Middle frontal gyrus (tissue), 1 donor: ENCODE results near the gene STRBP.
"Not testable (repeated sequence)": the region's sequence is repeated elsewhere in the genome, so short reads cannot be mapped to it uniquely, and the experiment has no call there.

Experiments
- DNase-seq: peaks from one replicate; pipeline ENCODE4 v3.0.0-alpha.2; 2015; ENCODE audit warnings: low spot score; ENCODE audit errors: extremely low spot score

The STRBP gene

GRCh38 chr9:123283048-123283408, 14.6 kb upstream of the STRBP start:
- DNase-seq: no peak

GRCh38 chr9:123282362-123283047, 14.1 kb upstream of the STRBP start:
- no peak for DNase-seq

DNA sequence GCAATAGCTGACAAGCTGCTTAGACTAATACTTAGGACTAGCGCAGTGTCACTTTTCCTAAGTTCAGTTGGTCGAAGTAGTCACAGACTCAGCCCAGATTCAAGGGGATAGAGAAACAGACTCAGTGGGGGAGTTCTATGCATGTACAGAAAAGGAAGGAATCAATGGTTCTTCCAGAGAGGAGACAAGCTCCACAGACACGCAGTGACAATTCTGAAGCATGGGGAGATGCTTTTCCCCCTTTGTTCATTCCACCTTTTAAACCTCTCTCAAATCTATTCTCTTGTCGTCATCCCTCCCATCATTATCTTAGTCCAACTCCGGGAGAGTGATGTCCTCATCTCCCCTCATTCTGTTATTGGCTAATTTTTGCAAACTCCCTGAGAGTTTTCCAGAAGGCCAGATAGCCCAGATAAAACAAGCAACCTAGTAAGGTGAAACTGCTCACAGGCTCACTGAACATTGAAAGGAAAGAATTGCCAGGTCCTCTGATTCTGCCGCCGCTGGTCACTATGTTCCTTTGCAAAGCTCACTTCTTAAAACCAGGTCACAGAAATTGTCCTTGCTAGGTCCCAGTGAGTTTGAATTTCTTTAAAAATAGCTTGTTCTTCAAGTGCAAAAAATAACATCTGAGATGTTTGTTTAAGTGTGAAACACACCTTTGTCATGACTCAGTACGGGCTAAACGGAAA, 13.4 kb upstream of the STRBP start:
- DNase-seq: no peak

DNA sequence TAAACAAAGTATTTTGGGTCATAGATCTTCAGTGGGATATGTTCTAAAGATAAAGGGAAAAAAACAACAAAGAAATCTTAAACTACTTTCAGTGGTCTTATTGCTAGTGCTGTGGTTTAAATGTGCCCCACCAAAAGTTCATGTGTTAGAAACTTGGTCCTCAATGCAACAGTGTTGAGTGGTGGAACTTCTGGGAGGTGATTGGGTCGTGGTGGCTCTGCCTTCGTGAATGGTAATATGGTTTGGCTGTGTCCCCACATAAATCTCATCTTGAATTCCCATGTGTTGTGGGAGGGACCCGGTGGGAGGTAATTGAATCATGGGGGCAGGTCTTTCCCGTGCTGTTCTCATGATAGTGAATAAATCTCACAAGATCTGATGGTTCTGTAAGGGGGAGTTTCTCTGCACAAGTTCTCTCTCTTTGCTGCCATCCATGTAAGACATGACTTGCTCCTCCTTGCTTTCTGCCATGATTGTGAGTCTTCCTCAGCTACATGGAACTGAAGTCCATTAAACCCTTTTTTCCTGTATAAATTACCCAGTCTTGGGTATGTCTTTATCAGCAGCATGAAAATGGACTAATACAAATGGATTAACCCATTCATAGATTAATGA, 10.6 kb upstream of the STRBP start:
- DNase-seq: not testable (repeated sequence)

- DNase-seq: no peak
Observed at GRCh38 chr9:123278361-123278760, 10.0 kb upstream of the STRBP start.

GRCh38 chr9:123276551-123276950, 8.2 kb upstream of the STRBP start:
- no peak for DNase-seq

DNA sequence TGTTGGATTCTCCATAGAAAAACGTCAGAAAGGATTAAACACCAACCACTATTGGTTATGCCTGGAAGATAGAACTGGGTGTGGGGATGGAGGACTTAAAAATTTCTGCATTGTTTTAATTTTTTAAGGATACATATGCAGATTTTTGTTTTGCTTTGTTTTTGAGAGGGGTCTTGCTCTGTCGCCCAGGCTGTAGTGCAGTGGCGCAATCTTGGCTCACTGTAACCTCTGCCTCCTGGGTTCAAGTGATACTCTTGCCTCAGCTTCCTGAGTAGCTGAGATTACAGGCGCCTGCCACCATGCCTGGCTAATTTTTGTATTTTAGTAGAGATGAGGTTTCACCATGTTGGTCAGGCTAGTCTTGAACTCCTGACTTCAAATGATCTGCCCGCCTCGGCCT, 2.7 kb upstream of the STRBP start:
- DNase-seq: not testable (repeated sequence)

GRCh38 chr9:123269281-123269680, 895 bp upstream of the STRBP start:
- no peak for DNase-seq

GRCh38 chr9:123268199-123268464, 254 bp downstream of the STRBP start:
- no peak for DNase-seq

DNA sequence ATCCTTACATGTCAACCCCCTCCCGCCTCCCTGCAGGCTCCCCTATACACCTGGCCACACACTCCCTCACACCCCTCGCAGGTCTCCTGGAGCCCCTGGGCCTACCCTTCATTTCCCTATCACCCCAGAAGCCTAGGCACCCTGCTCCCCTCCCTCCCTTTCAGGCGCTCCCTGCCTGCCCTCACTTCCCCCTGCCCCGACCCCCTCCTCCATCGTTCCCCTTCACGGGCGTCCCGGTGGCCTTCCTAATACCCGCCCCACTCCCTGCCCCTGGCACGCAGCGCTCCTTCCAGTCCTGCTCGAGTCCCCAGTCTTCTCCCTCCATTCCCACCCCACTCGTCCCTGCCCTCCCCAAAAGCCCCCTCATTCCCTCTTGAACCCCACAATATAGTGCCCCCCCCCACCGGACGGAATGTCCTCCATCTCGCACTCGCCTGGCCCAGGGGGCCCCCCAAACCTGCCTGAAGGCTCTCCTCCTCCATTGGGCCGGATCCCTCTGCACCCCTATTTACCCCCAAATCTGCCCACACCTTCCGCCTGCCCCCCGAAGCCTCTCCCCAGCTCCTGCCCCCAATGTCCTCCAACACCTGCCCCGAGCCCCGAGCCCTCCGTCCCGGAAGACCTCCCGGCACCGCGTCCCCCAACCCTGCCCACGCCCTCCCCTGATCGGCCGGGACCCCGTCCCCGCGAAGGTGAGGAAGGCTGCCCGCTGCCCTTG, 746 bp downstream of the STRBP start:
- DNase-seq: no peak

DNA sequence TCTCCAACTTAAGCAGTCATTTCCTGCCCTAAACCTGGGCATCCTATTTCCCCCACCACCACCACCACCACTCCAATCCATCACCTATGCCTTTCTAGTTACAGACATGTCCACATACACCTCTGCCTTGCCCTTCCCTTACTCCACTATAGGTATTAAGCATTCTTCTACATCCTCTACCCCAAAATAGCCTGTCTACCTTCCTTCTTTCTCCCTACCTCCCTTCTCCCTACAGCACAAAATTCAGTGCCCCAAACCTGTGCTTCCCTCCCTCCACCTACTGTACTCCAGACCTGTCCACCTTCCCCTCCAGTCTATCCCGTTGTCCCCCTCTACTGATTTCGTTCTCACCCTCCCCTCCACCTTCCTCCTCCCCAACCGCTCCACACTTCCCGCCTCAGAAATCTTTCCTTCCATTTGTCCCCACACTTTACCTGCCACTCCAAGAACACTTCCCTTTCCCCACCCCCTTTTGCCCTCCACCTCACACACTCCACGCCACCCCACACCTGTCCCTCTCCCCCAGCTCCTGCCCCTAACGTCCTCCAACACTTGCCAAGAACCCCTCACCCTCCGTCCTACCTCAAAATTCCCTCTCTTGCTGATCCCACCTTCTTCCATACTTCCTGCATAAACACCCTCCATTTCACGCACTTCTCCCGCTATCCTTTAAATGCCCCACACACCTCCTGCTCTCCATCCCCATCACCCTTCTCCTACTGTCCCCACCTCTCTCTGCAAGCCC, 1.6 kb downstream of the STRBP start:
- no peak for DNase-seq

DNA sequence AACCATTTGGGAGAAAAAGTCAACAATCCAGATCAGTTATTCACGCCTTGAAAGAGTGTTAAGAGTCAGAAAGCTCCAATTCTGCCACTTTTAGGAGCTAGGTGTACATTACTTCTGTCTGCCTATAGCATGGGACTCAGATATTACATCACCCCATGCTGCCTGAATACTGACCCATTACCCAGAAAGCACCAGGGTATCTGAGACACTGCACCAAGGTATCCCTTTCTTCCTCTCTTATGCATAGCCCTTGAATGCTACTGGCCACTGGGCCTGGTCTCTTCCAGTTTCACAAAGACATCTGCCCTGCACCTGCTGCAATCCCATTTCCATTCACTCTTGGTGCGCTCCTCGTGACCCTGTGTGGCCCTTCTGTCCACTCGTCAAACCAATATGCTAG, 2.6 kb downstream of the STRBP start:
- DNase-seq: no peak

- no peak for DNase-seq
Observed at GRCh38 chr9:123263227-123263626, 5.2 kb downstream of the STRBP start.

DNA sequence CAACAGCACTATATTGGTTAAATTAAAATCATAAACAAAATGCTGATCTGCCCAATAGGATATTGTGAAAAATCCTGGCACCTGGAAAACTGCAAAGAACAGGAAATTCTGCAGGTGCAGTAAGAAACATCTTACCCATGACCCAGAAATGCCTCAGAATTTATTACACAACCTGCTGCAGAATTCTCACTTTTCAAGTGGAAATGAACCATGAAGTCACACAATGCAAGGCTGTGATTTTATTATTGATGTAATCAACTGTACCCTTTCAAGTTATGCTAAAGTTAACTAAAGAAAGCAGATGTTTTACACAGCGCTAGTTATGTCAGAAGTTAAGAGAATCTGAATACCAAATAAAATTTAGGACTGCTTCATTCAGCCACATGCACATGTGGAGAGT, 6.0 kb downstream of the STRBP start:
- DNase-seq: no peak

DNA sequence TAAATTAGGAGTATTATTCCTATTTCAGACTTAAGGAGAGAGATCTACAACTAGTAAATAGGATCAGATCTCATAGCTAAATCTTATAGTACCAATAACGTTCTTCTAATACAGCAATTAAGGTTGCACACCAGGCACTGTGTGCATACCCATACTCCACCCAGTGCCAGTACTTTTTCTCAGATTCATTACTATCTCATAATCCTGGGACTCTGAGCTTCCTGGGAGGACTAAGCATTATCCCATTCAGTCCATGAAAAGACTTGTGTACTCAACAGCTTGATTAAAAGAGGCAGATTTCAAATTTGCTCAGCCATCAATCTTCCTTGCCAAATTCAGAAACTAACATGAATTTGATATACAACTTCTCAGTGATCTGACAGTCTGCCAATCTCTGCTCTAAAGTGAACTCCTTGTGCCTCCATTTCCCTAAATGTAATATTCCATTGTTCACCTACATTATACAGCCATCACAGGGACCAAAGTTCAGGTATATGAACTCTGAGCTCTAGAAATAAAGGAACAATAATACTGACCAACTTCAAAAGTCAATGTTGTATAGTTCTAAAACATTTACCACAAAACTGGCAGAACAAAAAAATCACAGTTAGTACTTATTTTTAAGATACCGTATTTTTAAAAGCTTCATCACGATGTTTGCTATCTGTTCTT, 7.2 kb downstream of the STRBP start:
- DNase-seq: no peak

GRCh38 chr9:123260340-123260739, 8.0 kb downstream of the STRBP start:
- DNase-seq: no peak

DNA sequence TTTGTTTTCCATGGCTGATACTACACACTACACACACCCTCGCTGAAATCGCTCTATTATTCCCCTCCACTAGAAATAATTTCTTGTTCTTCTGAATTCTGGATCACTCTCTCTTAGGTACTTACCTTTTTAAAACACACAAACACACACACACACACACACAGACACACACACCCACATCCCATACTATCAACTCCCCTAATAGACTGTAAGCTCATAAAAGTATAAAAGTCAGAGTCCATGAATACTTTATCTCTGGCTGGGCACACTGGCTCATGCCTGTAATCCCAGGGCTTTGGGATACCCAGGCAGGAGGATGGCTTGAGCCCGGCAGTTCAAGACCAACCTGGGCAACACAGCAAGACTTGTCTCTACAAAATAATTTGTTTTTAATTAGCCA, 11.1 kb downstream of the STRBP start:
- DNase-seq: no peak

- no peak for DNase-seq
Observed at GRCh38 chr9:123255718-123256117, 12.7 kb downstream of the STRBP start.

- no peak for DNase-seq
Observed at GRCh38 chr9:123253204-123253603, 15.2 kb downstream of the STRBP start.

DNA sequence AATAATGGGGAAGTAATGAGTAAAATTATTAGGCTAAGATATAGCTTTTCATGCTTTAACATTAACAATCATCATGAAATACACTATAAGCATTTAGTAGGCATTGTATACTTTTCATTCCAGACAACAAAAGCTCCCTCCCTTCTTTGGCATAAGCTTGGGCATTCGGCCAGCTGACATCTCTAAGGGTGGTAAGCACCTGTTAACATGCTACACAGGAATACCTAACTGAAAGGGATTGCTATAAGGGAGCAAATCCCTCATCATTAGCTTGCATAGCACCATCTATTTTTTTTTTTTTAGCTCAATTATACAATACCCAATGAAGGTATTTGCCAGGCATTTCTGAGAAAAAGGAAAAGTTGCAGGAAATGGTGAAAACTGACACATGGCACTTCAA, 16.6 kb downstream of the STRBP start:
- DNase-seq: no peak

- DNase-seq: no peak
Observed at GRCh38 chr9:123251324-123251723, 17.1 kb downstream of the STRBP start.
